HTR-8/SVneo (cell line): ENCODE measurements around the gene TAF13.

Source experiments
- DNase-seq: peaks from one replicate; pipeline ENCODE4 v3.0.0; 2011; ENCODE audit warnings: low spot score, mixed read lengths; ENCODE audit not compliant: insufficient read length
- FAIRE-seq: peaks from 2 replicates; lab custom pipeline; 2011; peaks lifted over from hg19 to GRCh38; lab: Jason Lieb, UNC

The TAF13 gene

GRCh38 chr1:109075531-109076490 is at the start of gene TAF13:
TAF13 (minus strand) TSS chr1:109076003; CDS start chr1:109075947, 56 bp downstream.
- peak; percentile 54 for FAIRE-seq
- DNase-seq, result peak; percentile 91

GRCh38 chr1:109120356-109120755 is 44.6 kb upstream of the TAF13 start:
- DNase-seq, result no peak
- no peak for FAIRE-seq

DNA sequence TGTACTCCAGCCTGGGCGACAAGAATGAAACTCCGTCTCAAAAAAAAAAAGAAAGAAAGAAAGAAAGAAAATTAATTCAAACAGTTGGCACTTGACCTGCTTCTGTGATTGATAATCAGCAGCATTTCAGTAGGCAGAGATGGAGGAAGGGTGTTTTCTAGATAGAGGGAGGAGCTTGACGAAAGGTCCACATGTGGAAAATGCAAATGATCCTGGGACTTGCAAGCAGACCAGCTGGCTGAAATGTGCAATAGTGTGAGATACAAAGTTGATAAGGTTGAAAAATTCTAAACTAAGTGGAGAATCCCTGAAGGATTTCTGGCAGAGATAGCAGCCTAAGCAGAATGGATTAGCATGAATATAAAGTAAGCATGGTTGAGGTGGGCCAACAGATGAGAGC is 42.3 kb upstream of the TAF13 start:
- FAIRE-seq, result no peak
- no peak for DNase-seq

DNA sequence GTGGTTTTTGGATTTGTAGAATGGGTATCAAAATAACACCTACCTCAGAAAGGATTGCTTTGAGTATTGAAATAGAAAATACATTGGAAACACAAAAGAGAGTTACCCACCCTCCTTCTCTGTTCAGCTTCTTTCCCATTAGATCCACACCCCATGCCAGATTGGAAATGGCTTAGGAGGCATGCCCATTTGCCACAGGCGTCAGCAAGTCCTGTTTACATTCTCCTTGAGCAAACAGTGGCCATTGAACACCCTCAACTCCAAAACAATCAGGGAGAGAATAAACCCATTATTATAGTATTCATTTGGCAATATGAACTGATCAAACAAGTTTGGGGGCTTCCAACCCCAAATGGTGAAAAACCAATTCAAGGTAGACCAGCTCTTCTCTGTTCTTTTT is 40.5 kb upstream of the TAF13 start:
- FAIRE-seq, result no peak
- DNase-seq, result no peak

GRCh38 chr1:109115685-109116084 is 39.9 kb upstream of the TAF13 start:
- FAIRE-seq (no peak), DNase-seq (no peak)

- FAIRE-seq, result no peak
- no peak for DNase-seq
These were observed 38.5 kb upstream of the TAF13 start for GRCh38 chr1:109114342-109114674.

- FAIRE-seq (no peak), DNase-seq (no peak)
These were observed 38.0 kb upstream of the TAF13 start, which contains the start of gene ELAPOR1 for GRCh38 chr1:109113590-109114341. ELAPOR1 (plus strand) TSS chr1:109114115; CDS start chr1:109114184, 69 bp downstream.

DNA sequence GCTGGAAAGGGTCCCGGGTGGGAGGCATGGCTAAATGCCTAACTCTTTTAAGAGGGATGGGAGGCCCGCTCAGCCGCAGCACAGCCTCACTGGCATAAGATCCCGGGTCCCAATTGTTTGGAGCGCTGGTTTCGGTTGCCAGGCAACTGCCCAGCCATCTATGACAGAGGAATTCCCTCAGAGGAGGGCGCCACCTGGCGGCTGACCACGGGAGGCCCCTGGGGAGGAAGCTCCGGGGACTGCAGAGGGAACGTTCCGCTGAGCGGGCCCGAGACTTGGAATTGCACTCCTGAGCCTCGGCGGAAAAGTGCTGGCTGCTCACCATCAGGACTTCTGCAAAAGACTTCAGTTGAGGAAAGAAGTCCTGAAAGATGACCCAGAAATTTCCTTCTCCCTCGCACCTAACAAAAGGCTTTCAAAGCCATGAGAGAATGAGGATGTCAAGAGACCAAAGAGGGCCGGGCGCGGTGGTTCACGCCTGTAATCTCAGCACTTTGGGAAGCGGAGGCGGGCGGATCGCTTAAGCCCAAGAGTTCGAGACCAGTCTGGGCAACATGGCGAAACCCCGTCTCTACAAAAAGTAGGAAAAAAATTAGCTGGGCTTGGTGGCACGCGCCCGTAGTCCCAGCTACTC is 37.0 kb upstream of the TAF13 start:
- FAIRE-seq, result no peak

DNA sequence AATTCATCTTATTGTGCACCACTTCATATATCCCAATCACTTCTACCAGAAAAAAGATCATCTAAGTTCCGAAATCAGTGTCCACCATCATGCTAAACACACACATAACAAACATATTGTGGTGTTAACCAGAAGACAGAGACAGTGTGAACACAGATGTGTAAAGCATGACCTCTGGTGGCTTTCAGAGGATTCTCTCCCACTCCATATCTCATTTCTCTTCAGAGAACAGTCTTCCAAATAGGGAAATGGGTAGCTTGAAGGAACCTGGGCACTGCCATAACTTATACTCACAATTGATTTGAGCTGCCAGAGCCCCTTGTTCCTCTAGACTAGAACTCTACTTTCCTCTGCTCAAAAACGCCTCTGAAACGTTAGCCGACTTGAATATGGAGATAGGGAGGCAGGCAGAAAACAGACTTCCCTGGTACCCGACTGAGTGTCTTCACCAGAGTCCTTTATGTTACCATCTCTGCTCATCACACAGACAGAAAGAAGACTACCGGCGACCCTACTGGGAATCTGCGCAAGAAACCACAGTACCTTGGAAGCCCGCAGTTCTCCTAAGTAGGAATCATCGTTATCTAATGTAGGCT is 36.4 kb upstream of the TAF13 start:
- FAIRE-seq (no peak), DNase-seq (peak; percentile 30)

More for the DNA sequence above, 37.0 kb upstream of the TAF13 start:
- peak; percentile 64 for DNase-seq

- no peak for FAIRE-seq
- DNase-seq, result no peak
These were observed 35.7 kb upstream of the TAF13 start for GRCh38 chr1:109111386-109112055.

GRCh38 chr1:109109906-109110305 is 34.1 kb upstream of the TAF13 start:
- DNase-seq (no peak), FAIRE-seq (no peak)

GRCh38 chr1:109107785-109108184 is 32.0 kb upstream of the TAF13 start:
- DNase-seq (no peak), FAIRE-seq (no peak)

DNA sequence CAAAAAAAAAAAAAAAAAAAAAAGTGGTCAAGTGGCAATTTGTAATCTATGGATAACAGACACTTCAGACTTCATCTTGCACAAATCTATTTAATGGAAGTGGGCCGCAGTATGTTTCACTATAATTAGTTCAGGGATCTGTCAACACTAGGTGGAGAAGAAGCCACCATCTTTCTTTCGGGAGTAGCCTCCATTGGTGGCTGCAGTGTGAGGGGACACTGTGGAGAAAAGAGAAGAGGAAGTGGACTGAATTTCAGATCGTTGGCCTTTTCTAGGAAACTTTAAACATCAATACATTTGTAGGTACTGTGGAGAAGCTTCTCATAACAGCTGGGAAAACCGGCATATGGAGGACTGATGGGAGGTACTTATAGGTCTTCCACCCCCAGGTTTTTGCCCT is 30.1 kb upstream of the TAF13 start:
- no peak for FAIRE-seq
- no peak for DNase-seq

- no peak for DNase-seq
- FAIRE-seq, result no peak
These were observed 28.8 kb upstream of the TAF13 start for GRCh38 chr1:109104364-109105151.

DNA sequence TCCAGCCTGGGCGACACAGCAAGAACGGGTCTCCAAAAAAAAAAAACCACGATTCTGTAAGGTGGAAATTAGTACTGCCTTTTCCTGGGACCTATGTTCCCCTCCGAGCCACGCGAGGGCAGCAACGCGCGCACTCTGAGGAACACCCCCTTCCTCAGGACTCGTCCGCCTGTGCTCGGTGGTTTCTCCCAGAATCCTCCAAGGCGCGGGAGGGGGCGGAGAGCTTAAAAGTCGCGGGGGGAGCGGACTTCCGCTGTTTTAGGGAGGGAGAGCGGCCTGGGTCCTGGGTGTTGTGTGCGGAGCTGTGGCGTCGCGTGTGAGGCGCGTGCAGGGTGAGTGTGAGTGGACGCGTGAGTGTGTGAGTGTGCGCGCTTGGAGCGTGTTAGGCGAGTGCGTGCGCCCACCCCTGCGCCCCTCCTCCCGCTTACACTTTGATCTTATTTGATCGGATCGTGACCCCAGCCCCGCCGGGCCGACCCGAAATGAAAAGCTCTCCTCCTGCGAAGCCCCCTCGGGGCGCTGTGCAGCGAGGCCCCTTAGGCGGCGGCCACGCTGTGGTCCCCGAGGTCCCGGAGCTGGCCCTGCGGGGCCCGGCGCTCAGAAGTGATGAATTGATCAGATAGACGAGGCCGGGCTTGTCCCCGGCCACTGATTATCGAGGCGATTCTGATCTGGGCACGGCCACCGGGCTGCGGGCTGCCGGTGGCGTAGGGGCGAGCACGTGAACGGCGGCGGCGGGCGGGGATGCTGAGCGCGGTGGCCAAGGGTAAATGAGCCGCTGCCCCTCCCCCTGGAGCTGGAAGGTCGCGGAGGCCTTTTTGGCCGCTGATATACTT is 24.4 kb upstream of the TAF13 start:
- peak; percentile 84 for DNase-seq
- FAIRE-seq, result peak; percentile 33

GRCh38 chr1:109096120-109096519 is 20.3 kb upstream of the TAF13 start:
- FAIRE-seq (no peak), DNase-seq (no peak)

DNA sequence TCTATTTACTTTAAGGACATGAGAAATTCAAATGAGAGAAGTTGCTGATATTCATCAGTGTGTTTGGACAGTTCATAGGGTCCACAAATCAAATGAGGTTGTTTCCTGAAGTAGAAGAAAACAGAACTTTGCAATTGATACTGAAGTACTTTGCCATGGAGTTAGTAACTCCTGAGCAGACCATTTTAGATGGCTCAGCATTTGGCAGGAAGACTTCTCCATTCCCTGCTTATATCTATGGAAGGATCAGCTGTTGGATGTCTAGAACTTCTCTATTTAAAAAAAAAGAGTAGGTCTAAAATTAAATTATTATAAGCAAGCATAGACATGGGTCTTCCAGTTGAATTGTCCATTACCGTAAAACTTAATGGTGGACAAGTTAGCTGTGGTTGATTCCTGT is 19.8 kb upstream of the TAF13 start:
- FAIRE-seq (no peak), DNase-seq (no peak)

DNA sequence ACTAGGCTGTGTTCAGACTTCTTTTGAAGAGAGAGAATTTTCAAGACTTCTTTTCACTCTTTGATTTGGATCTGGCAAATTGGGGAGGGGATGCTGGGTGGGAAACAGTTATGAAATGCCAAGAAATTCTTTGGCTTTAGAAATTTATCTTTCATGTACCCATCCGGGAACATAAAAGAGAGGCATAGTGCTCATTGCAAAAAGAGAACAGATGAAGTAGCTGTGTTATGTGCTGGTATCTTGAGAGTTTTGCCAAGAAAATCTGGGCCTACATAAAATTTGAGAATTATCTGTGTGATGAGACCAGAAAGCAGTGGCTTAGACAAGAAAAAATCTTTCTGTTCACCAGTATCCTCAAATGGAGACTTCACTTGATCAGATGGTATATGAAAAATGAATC is 19.1 kb upstream of the TAF13 start:
- FAIRE-seq (no peak), DNase-seq (no peak)
